HG02870 (cell line): Measurements from ENCODE around the gene PLEKHG4.

Experiments used
- ATAC-seq: cut with Tn5 transposase; IDR thresholded peaks from one replicate; pipeline ENCODE4 v1.9.1; 2021; ENCODE audit warnings: mild to moderate bottlenecking, moderate library complexity; ENCODE audit not compliant: unreplicated experiment

Gene PLEKHG4

GRCh38 chr16:67259705-67260104 is 19.6 kb upstream of the PLEKHG4 start:
- ATAC-seq, result no peak

- no peak for ATAC-seq
These were observed 18.8 kb upstream of the PLEKHG4 start for GRCh38 chr16:67260426-67261063.

- no peak for ATAC-seq
These were observed 16.1 kb upstream of the PLEKHG4 start for GRCh38 chr16:67263201-67263600.

GRCh38 chr16:67264277-67264676 is 15.1 kb upstream of the PLEKHG4 start:
- no peak for ATAC-seq

- no peak for ATAC-seq
These were observed 14.5 kb upstream of the PLEKHG4 start for GRCh38 chr16:67264866-67265265.

- no peak for ATAC-seq
These were observed 13.5 kb upstream of the PLEKHG4 start for GRCh38 chr16:67265834-67266233.

- no peak for ATAC-seq
These were observed 11.2 kb upstream of the PLEKHG4 start for GRCh38 chr16:67268136-67268579.

- no peak for ATAC-seq
These were observed 9.6 kb upstream of the PLEKHG4 start for GRCh38 chr16:67269766-67270165.

GRCh38 chr16:67270931-67271338 is 8.4 kb upstream of the PLEKHG4 start:
- no peak for ATAC-seq

- no peak for ATAC-seq
These were observed 7.9 kb upstream of the PLEKHG4 start for GRCh38 chr16:67271446-67271845.

GRCh38 chr16:67275321-67275720 is 4.0 kb upstream of the PLEKHG4 start:
- no peak for ATAC-seq

GRCh38 chr16:67277294-67277998 is 1.9 kb upstream of the PLEKHG4 start:
- ATAC-seq, result no peak

- no peak for ATAC-seq
These were observed 1.1 kb upstream of the PLEKHG4 start for GRCh38 chr16:67277999-67278772.

- ATAC-seq, result peak; percentile 26
These were observed 498 bp upstream of the PLEKHG4 start for GRCh38 chr16:67278773-67279295.

- ATAC-seq, result no peak
These were observed 1.0 kb downstream of the PLEKHG4 start for GRCh38 chr16:67280090-67281015.

GRCh38 chr16:67281536-67282446 is 2.5 kb downstream of the PLEKHG4 start:
- ATAC-seq, result no peak

GRCh38 chr16:67282447-67282805 is 3.1 kb downstream of the PLEKHG4 start:
- ATAC-seq, result no peak

- ATAC-seq, result no peak
These were observed 3.9 kb downstream of the PLEKHG4 start for GRCh38 chr16:67283039-67283825.
